Left renal cortex interstitium (tissue), 4 donors: Measurements from ENCODE around the gene ZNF768. TPM values are rescaled to one million over a fixed set of nuclear protein-coding genes. Genes with fewer than 3 reads are reported as not detected.
A peak's percentile ranks its signal among the peaks of the same experiment; 100 is the strongest.
"Not testable (repeated sequence)": the region's sequence is repeated elsewhere in the genome, so short reads cannot be mapped to it uniquely, and the experiment has no call there.

Source experiments
- DNase-seq, 4 donors: peaks; one replicate each; pipeline ENCODE4 v3.0.0-alpha.2; 2013; ENCODE audit warnings: low read depth in 4 of 4, low spot score in 2 of 4, missing footprints in 1 of 4
- polyA plus RNA-seq, 4 donors: library from polyadenylated mRNA; unstranded; fragments of 120-200 nt; gene quantifications; one replicate each; pipeline ENCODE4 v1.2.1, GENCODE V29; 2013; ENCODE audit not compliant: insufficient read length in 4 of 4

ZNF768 gene
- polyA plus RNA-seq, 4 donors, result 47.3 to 73.7 (median 63.8) TPM

DNA sequence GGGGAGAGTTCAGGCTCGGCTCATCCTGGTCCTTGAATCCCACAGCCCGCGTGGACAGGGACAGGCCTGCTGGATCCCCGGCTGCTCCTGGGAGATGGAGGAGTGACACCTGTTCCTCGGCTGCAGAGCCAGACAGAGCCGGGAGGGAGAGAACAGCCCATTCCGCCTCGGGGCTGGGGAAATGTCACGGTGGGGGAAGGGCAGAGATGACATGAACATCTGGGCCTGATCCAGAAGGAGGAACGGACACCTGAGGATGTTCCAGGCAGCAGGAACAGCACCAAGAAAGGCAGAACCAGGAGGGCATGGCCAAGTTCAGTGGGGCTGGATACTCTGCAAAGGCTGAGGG lies 29.7 kb upstream of the ZNF768 start:
- no peak for DNase-seq

DNA sequence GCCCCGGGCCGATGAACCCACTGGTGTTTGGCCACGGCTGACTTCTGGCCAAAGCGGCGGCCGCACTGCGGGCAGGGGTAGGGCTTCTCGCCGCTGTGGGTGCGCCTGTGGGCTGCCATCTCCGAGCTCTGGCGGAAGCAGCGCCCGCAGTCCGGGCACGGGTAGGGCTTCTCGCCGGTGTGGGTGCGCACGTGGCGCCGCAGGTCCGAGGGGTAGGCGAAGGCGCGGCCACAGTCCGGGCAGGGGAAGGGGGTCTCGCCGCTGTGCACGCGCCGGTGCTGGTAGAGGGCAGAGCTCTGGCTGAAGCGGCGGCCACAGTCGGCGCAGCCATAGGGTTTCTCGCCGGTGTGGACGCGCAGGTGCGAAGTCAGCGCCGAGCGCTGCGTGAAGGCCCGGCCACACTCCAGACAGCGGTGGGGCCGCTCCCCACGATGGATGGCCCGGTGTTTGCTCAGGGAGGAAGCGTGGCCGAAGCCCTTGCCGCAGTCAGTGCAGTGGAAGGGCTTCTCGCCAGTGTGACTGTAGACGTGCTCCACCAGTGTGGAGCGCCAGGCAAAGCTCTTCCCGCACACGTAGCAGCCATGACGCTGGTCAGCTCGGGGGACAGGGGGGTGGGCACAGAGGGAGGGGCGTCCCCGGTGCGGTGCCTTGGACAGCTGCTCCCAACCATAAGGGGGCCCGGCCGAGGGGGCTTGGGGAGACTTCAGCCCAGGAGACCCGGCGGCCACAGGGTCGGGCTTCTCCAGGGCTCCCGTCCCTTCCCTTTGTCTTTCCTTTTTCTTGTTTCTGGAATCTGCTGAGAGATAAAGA lies 29.2 kb upstream of the ZNF768 start:
- DNase-seq, result no peak

DNA sequence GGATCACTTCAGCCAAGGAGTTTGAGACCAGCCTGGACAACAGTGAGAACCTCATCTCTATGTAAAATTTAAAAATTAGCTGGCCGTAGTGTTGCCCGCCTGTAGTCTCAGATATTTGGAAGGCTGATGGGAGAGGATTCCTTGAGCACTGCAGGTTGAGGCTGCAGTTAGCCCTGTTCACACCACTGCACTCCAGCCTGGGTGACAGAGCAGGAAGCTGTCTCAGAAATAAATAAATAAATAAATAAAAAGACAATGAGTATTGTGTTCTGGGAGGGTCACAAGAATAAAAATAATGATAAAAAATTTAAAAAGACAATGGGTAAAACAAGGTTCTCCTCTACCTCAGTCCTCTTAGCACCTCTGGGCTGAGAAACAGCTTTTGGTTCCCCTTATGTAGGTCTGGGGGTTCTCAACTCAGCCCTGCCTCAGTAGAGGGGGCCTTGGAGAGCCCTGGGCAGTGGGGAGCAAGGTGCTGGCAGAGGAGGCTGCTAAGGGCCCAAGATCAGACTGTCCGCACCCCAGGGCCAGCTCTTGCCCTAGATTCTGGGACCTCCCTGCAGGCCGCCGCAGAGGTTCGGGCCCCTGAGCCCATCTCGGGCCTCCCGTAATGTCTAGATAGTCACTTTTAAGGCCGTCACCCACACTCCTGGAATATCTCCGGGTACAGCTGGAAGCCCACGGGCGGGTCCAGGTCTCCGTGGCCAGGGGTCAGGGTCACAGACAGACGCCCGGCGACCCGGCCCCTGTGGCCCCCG lies 28.4 kb upstream of the ZNF768 start:
- no peak for DNase-seq

DNA sequence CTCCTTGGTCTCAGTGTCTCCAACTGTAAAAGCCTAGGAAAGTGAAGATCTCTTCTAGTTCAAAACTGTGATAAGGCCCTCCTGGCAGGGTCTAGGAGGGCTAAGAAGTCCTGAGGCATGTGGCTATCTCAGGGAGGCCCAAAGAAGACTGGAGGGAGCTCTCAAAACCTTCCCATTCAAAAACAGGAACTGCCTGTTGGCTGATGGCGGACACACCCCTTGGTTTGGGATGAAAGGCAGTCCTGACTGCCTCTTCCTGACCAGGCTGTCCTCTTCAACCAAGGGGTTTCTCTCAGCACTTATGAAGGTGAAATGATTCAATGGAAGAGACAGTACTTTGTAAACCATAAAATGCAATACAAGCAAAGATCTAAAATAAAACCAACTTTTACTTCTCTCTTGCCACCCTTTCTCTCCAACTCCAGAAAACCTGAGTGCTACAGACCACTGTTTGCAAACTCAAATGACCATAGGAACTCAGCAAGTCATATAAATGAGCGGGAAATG lies 27.1 kb upstream of the ZNF768 start:
- no peak for DNase-seq

DNA sequence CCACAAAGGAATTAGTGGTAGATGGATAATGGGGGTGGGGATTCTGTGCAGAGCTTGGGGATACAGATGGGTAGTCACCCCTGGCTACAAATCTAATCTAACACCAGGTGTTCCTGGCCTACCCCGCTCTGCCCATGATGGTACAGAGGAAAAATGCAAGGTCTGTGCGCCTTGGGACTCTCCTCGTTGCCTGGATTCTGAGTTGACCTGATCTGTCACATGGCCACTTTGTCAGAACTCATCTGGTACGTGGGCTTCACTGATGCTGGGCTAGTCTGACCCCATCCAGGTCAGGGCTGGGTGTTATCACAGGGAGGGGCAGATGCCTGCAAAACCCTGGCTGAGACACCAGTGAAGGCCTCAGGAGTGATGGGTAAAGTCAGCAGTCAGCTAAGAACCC lies 26.6 kb upstream of the ZNF768 start:
- DNase-seq, result no peak

DNA sequence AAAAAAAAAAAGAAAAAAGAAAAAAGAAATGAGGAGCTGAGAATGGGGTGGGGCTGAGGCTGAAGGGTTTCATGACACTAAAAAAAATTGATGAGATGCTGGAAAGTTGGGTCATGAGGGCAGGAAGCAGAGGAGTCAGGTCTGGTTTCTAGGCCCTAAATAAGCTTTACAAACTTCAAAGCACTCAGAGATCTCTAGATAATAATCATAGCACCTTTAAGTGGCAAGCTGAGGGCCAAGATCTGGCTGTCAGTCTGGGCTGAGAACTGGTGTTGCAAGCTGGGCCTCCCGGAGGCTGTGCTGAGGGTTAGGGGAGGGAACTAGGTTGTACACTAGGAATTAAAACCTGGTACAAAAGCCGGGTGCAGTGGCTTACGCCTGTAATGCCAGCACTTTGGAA lies 25.4 kb upstream of the ZNF768 start:
- DNase-seq, result no peak

DNA sequence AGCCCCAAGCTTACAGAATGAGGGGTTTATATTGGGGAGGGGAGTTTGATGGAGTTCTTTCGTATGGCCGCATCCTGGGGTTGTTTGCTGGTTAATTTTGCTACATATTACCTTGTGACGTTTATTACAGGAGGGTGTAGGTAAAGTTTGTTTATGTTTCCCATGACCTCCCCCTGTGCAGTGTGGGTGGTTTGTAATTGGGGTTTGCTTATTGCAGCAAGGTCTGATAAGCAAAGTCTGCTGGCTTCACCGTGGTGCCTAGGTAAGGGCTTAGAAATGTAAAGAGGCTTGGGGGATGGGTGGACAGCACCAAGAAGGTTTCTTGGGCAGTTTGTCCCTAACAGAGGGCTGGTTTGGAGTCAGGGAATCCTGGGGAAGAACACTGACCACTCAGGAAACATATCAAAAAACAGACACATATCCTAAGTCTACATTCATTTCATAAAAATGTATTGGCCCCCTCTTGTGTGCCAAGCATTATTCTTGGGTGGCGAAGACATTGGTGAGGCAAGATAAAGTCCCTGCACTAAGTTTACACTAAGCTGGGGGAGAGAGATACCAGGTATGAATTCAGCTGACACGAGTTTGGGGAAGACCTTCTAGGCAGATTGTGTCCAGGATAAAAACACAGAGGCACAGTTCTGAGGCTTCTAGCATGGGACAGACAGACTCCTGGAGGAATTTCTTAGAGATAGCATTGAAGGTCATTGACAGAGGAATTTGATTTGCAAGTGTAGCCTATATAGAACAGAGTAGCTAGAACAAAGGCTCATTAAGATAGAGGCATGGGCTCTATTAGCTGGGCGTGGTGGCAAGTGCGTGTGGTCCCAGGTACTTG lies 22.3 kb upstream of the ZNF768 start:
- DNase-seq, result no peak

DNA sequence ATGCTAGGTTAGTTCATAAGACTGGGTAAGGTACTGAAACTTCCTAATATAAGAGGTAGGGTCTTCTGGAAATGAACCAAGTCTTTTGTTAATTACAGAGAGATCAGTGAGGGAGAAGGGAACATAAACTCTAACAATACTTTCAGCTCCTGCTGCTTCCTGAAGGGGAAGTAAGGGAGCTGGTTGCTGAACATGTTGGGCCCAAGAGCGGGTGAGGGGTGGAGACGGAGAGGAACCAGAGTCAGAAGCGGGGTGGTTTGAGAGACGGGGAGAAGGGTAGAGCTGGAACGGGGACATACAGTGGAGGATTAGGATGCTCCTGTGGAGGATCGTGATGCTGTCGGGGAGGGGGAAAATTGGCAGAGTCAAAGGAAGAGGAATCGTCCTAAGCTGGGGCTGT lies 19.7 kb upstream of the ZNF768 start:
- no peak for DNase-seq

DNA sequence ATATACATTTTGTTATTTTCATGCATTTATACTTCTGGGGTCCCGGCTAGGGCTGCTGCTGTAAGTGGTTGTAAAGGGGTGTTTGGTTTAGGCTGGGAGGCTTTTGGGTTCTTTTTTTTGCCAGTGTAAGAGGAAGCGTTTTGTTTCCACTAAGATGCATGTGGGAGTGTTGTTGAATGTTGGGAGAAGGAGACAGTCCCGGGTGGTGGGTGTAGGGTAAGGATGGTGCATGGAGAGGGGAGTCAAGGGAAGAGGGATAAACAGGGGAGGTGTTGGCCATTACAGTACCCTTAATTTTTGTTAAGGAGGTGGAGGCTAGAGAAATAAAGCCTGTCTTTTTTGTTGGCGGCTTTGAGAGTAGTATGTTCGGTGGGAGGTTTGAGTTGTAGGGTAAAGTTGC lies 16.7 kb upstream of the ZNF768 start:
- no peak for DNase-seq

DNA sequence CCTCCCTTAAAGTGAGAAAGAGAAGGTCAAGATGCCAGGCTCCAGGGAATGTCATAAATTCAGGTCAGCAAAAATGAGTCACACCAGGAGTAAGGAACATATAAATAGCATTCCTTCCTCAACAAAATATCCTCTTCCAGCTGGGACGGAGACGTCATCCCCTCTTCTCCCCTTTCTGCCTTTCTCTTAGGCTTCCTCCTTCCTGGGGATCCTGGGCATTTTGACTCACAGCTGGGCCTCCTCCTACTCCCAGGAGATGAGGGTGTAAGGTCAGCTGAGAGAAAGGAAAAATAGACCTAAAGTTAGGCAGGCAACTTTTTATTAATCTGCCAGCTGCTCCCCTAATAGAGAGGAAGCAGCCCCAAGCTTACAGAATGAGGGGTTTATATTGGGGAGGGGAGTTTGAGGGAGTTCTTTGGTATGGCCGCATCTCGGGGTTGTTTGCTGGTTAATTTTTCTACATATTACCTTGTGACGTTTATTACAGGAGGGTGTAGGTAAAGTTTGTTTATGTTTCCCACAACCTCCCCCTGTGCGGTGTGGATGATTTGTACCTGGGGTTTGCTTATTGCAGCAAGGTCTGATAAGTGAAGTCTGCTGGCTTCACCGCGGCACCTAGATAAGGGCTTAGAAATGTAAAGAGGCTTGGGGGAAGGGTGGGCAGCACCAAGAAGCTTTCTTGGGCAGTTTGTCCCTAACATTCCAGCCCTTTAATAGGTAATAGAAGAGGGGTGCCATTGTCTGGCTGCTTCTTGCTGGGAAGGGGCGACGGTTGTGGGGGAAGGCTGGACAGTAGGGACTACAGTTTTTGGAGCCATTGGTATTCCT lies 15.3 kb upstream of the ZNF768 start:
- DNase-seq, result no peak

DNA sequence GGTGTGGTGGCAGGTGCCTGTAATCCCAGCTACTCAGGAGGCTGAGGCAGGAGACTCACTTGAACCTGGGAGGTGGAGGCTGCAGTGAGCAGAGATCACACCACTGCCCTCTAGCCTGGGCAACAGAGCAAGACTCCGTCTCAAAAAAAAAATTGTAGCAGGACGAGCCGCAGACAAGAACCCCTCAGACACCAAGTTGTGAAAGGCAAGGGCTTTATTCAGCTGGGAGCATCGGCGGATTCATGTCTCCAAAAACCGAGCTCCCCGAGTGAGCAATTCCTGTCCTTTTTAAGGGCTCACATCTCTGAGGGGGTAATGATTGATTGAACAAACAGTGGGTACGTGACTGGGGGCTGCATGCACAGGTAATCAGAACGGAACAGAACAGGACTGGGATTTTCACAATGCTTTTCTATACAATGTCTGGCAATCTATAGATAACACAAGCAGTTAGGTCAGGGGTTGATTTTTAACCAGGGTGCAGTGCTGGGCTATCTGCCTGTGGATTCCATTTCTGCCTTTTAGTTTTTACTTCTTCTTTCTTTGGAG lies 14.6 kb upstream of the ZNF768 start:
- DNase-seq, result not testable (repeated sequence)

DNA sequence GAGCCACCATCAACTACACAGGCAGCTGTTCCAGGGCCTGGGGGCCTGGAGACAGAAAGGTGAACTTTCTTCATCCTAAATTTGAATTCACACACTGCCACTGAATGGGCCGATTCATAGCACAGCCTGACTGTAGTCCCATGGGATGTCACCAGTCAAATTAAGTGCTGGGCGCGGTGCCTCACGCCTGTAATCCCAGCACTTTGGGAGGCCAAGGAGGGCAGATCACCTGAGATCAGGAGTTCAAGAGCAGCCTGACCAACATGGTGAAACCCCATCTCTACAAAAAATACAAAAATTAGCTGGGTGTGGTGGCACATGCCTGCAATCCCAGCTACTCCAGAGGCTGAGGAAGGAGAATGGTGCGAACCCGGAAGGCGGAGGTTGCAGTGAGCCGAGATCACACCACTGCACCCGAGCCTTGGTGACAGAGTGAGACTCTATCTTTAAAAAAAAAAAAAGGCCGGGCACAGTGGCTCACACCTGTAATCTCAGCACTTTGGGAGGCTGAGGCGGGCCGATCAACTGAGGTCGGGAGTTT lies 13.7 kb upstream of the ZNF768 start:
- not testable (repeated sequence) for DNase-seq

DNA sequence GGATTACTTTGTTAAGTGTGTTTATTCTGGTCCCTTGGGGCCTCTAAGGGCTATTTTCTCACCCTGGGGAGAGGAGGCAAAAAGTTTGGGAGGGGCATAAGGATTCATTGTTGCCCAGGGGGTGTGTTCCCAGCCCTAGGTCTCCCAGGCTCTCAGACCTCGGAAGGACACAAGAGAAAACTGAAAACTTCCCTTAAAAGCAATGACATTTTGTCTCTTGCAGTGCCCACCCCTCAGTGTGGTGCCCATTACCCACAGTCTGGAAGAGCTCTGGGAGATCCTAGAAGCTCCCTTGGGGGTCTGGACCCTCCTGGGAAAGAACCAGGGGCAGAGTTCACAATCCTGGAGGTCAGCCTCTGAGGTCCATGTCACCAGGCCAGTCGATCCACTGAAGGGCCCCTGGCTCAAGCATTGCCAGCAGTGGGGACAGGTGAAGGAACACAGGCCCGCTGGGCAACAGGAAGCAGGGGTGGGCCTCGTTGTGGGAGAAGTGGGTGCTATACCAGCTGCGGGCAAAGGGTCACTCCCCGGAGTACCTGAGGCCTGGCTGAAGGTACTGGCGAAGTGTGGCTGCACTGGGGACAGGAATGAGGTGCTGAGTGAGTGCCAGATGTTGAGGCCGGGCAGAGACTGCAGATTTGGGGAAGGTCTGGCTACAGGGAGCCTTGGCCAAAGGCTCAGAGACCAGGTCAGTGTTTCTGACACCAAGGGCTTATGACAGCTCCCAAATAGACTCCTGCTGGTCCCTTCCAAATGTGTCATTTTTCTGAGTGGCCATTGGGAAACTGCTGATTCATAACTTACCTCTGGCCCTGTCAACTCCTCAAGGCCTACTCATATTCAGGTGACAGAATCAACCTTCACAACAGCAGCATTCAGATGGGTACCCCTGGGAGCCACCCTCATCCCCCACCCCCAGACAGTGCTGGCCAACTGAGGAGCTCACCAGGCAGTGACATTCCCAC lies 12.9 kb upstream of the ZNF768 start:
- DNase-seq, result no peak

DNA sequence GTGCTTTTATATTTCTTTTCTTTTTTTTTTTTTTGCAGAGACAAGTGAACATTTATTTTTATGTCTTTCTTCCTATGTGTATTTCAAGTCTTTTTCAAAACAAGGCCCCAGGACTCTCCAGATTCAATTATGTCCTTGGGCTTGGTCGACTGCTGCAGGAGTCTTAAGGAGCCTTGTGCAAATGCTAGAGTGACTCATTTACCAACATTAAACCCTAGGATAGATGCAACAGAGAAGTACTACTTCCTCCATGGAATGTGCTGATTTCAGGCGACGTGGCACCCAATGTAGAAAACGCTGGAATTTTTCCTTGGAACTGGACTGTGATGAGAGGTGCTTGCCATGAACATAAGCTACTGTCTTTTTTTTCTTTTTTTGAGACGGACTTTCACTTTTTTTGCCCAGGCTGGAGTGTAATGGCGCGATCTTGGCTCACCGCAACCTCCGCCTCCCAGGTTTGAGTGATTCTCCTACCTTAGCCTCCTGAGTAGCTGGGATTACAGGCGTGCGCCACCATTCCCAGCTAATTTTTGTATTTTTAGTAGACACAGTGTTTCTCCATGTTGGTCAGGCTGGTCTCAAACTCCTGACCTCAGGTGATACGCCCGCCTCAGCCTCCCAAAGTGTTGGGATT lies 10.1 kb upstream of the ZNF768 start:
- DNase-seq, result not testable (repeated sequence)

DNA sequence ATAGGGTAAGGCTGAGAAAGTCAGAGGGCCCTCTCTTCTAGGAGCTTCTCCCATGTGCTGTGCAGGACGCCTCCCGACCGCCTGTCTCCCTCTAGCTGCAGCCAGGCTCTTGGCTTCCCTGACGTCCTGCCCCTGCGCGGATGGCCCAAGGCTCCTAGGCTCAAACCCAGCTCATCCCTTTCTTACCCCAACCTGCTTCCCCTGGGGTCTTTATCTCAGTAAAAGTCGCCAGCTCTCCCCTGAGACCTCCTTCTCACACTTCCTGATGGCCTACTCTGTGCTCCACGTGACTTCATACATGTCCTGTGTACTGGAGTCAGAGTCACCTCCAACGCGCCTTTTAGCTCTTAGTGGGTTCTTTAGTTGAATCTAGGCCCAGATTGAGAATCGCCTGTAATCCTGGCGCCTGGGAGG lies 9.4 kb upstream of the ZNF768 start:
- no peak for DNase-seq

DNA sequence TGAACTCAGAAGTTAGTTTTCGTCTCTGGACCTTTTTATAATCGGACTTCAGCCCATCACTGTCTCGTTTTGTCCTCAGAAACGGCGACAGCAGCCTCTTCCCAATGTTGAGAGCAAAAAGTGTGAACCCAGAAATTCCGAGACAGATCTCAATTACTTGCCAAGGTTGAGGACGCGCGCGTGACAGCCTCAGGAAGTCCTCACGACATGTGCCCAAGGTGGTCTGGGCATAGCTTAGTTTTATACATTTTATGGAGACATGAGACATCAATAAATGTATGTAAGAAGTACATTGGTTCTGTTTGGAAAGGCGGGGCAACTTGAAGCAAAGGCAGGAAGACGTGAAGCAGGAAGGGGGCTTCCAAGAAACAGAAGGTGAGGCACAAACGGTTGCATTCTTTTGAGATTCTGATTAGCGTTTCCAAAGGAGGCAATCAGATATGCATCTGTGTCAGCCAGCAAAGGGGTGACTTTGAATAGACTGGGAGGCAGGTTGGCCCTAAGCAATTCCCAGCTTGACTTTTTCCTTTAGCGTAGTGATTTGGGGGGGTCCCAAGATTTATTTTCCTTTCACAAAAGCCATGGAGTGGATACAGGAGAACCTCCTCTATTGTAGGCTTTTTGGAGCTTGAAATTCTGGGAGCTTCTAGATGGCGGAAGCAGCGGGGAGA lies 8.9 kb upstream of the ZNF768 start:
- DNase-seq, result peak in 1 of 4 donors; percentile 87

DNA sequence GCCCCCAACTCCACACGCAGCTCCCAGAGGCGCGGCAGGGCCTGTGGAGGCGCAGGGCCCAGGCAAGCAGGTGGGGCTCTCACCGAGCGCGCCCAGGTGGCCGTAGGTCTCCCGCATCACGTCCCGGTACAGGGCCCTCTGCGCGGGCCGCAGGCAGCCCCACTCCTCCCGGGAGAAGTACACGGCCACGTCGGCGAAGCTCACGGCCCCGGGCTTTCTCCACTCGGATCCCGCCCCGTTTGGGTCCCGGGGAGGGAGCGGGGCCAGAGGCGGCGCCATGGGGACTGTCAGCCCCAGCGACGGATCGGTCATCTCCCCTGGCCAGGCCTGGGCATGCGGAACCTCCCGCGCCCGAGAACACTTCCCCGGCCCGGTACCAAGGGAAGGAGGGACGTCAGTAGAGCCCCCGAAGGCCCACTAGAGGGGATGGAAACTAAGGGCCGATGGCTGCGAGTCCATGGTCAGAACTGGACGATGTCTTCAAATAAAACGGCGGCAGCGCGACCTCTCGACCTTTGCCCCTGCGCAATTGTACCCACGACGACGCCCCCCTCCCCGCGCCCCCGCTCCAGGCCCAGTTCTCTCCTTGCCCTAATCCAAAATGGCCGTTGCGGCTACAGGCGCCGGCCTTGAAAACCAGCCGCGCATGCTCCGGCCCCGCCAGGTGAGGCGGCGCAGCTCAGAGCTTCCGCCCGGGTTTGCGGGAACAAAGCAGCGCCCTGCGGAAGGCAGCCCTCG lies 8.2 kb upstream of the ZNF768 start, which contains the start of gene ZNF747:
TSS of gene ZNF747 (minus strand) at position 491 of the 738 bp plus-strand sequence. CDS start at position 312, 179 bp downstream.
- DNase-seq, result peak; percentile 74 to 91 (median 86)
